OCI-LY3 (cell line): ENCODE data around the gene GRAMD2B.

Source experiments
- H2AFZ ChIP-seq: fragments of 200-600, 300-600 bp; shearing (Covaris generic); 2 replicates; pipeline ENCODE4 v1.6.0; 2014; ENCODE audit warnings: antibody characterized with exemption, low read depth, low read length
- H3K27ac ChIP-seq: fragments of 200-600, 300-600 bp; sonication (generic); 2 replicates; pipeline ENCODE4 v1.5.1; 2014; ENCODE audit warnings: mild to moderate bottlenecking, low read length, moderate library complexity, mixed read lengths
- H3K27me3 ChIP-seq: fragments of 200-600, 300-600 bp; sonication (generic); 2 replicates; pipeline ENCODE4 v1.6.1; 2014; ENCODE audit warnings: low read depth, low read length, mixed read lengths
- H3K36me3 ChIP-seq: fragments of 200-600, 300-600 bp; sonication (generic); replicated peaks from 2 replicates; pipeline ENCODE3; 2014; ENCODE audit warnings: low read depth, low read length, mixed read lengths
- H3K4me1 ChIP-seq: fragments of 300-600, 200-600 bp; sonication (generic); 2 replicates; pipeline ENCODE4 v1.6.1; 2014; ENCODE audit warnings: low read length, mixed read lengths
- H3K4me2 ChIP-seq: fragments of 200-600, 300-600 bp; sonication (generic); 2 replicates; pipeline ENCODE4 v1.6.1; 2014; ENCODE audit warnings: low read length, mixed read lengths
- H3K4me3 ChIP-seq: fragments of 300-600, 200-600 bp; sonication (generic); 2 replicates; pipeline ENCODE4 v1.5.1; 2014; ENCODE audit warnings: antibody characterized with exemption, mild to moderate bottlenecking, low read length, moderate library complexity
- H3K79me2 ChIP-seq: fragments of 300-600, 200-600 bp; shearing (Covaris generic); 2 replicates; pipeline ENCODE4 v1.6.1; 2014; ENCODE audit warnings: mild to moderate bottlenecking, low read length, mixed read lengths
- H3K9ac ChIP-seq: fragments of 300-600, 200-600 bp; shearing (Covaris generic); 2 replicates; pipeline ENCODE4 v1.6.0; 2014; ENCODE audit warnings: mild to moderate bottlenecking, low read length, moderate library complexity
- H3K9me3 ChIP-seq: fragments of 200-600, 300-600 bp; shearing (Covaris generic); 2 replicates; pipeline ENCODE4 v1.6.1; 2014; ENCODE audit warnings: low read length, mixed read lengths; ENCODE audit not compliant: insufficient read depth
- H4K20me1 ChIP-seq: fragments of 200-600, 300-600 bp; sonication (generic); 2 replicates; pipeline ENCODE4 v1.6.1; 2016; ENCODE audit warnings: low read length, mixed read lengths; ENCODE audit not compliant: insufficient read depth
- CTCF ChIP-seq: fragments of 200-600, 300-600 bp; sonication (generic); IDR thresholded peaks from 2 replicates; pipeline ENCODE4 v1.5.1; 2014; ENCODE audit warnings: antibody characterized with exemption, low read length, low read depth
- EZH2phosphoT487 ChIP-seq: fragments of 200-600 bp; shearing (Covaris generic); IDR thresholded peaks from 2 replicates; pipeline ENCODE4 v1.6.1; 2018; ENCODE audit warnings: antibody characterized with exemption, mixed run types, low read depth

GRAMD2B gene

DNA sequence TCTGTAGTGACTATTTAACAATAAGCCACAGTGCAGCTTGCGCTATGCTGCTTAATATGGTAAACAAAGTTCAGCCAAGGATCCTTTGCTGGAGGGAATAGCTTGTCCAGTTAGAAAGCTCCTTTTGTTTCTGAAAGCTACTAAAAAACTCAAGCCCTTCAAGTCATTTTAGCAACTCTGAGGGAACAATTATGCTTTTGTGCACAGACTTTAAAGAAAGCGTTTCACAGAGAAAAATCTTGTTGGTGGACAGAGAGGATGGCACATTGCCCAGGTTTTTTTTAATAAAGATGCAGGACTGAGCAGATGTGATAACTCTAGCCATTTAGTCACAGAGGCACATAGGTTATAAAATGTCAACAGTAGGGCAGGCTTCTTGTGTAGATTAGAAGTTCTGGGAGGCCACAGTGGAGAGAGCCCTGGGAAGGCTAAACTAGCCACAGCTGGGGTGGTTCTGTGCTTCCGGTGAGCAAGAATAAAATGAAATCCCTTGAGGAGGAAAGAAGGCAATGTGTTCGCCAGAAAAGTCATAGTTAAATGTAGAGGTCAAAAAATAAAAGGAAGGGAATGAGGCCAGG is 108.4 kb downstream of the GRAMD2B start:
- H3K4me2 ChIP-seq: no peak overlapping the region
- no peaks in the 10 kb centered on the region for H3K36me3 ChIP-seq

GRCh38 chr5:126534553-126534952 is 111.3 kb downstream of the GRAMD2B start:
- Histone ChIP-seq H3K4me1 (no peaks in the 10 kb centered on the region), H3K79me2 (no peaks in the 10 kb centered on the region), H3K9me3 (no peaks in the 10 kb centered on the region), H3K36me3 (no peaks in the 10 kb centered on the region), H3K4me3 (no peak overlapping the region), H2AFZ (no peak overlapping the region), H3K9ac (no peak overlapping the region), H3K27me3 (no peaks in the 10 kb centered on the region), H4K20me1 (no peaks in the 10 kb centered on the region), H3K4me2 (no peak overlapping the region), H3K27ac (no peak overlapping the region)
- TF ChIP-seq EZH2phosphoT487 (no peak), CTCF (no peak)

More for the DNA sequence above, 108.4 kb downstream of the GRAMD2B start:
- Histone ChIP-seq H4K20me1 (no peaks in the 10 kb centered on the region), H3K79me2 (no peaks in the 10 kb centered on the region), H3K27ac (no peak overlapping the region), H3K4me1 (no peaks in the 10 kb centered on the region), H3K4me3 (no peak overlapping the region), H3K9ac (no peak overlapping the region), H2AFZ (no peak overlapping the region), H3K27me3 (no peaks in the 10 kb centered on the region), H3K9me3 (no peaks in the 10 kb centered on the region)
- TF ChIP-seq EZH2phosphoT487 (no peak), CTCF (no peak)

- Histone ChIP-seq H3K4me2 (no peak overlapping the region), H3K4me1 (no peaks in the 10 kb centered on the region), H3K9me3 (no peaks in the 10 kb centered on the region), H3K79me2 (no peaks in the 10 kb centered on the region), H3K4me3 (no peak overlapping the region), H4K20me1 (no peaks in the 10 kb centered on the region), H2AFZ (no peak overlapping the region), H3K27ac (no peak overlapping the region), H3K9ac (no peak overlapping the region), H3K36me3 (no peaks in the 10 kb centered on the region), H3K27me3 (no peaks in the 10 kb centered on the region)
- TF ChIP-seq EZH2phosphoT487 (no peak), CTCF (no peak)
These were observed 112.8 kb downstream of the GRAMD2B start for GRCh38 chr5:126535856-126536545.

DNA sequence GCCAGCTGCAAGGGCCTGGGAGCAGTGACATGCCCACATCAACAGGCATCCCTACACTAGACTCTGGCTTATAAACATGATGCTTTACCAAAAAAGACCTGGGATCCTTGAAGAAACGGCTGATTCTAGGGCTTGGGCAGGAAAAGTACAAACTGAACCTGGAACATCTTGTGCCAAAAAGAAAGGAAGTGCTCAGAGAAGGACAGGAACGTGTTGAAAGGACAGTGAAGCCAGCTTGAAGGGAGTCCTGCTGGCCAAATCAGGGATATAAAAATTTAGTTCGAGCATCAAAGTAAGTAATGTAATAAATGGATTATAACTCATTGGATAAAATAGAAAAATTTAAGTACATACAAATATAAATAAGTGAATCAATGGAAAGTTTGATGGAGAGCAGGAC is 113.7 kb downstream of the GRAMD2B start:
- Histone ChIP-seq H4K20me1 (no peaks in the 10 kb centered on the region), H3K27me3 (no peaks in the 10 kb centered on the region), H3K4me3 (no peak overlapping the region), H2AFZ (no peak overlapping the region), H3K4me1 (no peaks in the 10 kb centered on the region), H3K27ac (no peak overlapping the region), H3K4me2 (no peak overlapping the region), H3K9ac (no peak overlapping the region), H3K9me3 (no peaks in the 10 kb centered on the region), H3K36me3 (no peaks in the 10 kb centered on the region), H3K79me2 (no peaks in the 10 kb centered on the region)
- TF ChIP-seq CTCF (no peak), EZH2phosphoT487 (no peak)
